ENCODE measurements around the gene ANKLE2.
"Not testable (repeated sequence)": the region's sequence is repeated elsewhere in the genome, so short reads cannot be mapped to it uniquely, and the experiment has no call there.

Gene ANKLE2

DNA sequence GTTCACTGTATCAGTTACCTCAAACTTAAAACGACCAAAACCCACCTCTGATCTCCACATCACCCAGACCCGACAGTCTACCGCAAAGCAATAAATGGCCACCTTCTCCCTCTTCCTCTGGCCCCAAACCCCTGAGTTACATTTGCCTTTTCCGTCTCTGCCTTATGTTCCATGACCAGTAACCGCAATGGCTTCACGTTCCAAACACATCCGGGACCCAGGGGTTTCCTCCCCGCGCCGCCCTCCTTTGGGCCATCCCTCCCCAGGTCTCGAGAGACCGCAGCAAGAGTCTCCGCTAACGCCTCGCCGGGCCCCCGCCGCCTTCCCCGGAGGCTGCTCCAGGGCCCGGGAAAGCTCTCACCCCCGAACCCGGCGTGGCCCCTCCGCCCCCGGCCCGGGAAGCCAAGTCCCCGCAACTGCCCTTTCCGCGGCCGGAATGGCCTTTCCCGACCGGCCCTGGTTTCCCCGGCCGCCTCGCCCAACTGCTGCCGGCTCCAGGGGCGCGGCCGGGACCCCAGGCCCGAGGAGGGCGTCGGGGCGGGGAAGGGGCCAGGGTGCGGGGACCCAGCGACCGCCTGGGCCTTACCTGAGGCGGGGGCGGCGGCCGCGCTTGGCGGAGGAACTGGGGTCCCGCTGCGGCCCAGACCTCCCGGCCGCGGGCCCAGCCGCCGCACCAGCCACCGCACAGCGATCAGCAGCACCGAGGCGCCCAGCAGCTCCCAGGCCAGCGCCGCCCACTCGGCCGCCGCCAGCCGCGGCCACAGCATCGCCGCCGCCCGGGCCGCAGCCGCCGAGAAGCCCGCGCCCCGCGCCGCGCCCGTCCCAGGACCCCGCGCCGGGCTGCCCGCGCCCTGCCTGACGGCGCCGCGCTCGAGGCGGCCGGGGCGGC is at the start of gene ANKLE2:
ANKLE2 (minus strand) TSS at position 801 of the 889 bp plus-strand sequence; CDS start at position 767, 34 bp downstream.
- Histone ChIP-seq H3K4me3 (peak within 1 kb of the TSS; percentile 91 to 100 (median 98)), H3K27ac (peak within 1 kb of the TSS; percentile 95 to 100 (median 98))

DNA sequence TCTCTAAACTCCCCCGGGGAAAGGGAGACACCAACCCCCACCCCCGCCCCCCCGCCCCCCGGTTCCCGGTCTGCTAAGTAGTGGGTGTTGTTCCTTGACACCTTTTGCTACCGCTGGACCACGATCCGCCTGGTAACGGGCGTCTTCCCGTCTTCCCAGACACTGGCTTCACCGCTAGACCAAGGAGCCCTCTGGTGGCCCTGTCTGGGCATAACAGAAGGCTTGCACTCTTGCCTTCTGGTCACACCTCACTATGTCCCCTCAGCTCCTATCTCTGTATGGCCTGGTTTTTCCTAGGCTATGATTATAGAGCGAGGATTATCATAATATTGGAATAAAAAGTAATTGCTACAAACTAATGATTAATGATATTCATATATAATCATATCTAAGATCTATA is 47.8 kb upstream of the ANKLE2 start:
- not testable (repeated sequence) for H3K27ac ChIP-seq, H3K4me3 ChIP-seq

DNA sequence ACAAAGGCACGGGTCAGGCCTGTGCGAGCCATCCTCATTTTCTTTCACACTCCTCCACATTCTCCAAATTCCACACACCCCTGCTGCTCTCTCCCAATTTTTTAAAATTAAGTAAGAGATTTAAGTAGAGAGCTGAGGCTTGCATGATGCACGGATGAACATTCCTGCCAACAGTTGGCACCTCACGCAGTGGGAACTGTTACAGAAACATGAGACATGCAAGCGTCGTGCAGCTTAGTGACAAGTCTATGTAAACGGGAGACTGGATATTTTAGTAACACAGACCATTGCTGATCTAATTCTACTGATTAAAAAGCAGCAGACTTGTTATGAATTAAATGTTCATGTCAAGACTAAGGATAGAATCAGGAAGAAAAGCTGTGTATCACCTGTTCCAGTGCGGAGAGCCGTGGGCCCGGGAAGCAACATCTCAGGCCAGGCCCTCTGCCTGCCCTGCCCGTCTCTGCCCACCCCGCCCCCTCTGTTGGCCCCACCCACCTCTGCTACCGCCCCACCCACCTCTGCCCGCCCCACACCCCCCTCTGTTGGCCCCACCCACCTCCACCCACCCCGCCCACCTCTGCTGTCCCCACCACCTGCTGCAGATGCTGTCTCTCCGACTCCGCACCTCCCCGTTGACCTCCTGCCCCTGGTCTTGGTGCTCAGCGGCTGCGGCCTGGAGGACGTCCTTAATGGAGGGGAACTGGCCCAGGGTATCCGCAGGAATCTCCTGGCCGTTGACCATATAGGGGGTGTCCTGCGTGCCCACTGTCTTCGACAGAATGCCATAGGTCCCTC is 45.9 kb upstream of the ANKLE2 start:
- no peak overlapping the region for H3K27ac ChIP-seq
- H3K4me3 ChIP-seq: no peak overlapping the region

DNA sequence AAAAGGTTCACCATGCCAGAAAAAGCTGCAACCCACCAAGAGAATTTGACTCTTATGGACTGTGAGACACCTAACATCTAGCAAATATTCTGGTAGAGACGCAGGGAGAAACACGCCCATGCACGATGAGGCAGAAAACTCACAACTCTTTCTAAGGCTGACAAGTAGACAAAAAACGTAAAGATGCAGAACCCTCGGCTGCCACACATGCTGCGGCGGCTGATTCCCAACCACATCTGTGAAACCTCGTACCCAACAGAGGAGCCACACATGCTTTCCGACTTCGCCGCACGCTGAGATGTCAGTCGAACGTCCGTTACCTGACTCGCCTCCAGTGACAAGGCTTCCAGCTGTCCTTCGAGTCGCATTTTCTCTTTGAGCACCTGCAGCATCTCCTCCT is 45.2 kb upstream of the ANKLE2 start:
- Histone ChIP-seq H3K27ac (no peak overlapping the region), H3K4me3 (no peak overlapping the region)

DNA sequence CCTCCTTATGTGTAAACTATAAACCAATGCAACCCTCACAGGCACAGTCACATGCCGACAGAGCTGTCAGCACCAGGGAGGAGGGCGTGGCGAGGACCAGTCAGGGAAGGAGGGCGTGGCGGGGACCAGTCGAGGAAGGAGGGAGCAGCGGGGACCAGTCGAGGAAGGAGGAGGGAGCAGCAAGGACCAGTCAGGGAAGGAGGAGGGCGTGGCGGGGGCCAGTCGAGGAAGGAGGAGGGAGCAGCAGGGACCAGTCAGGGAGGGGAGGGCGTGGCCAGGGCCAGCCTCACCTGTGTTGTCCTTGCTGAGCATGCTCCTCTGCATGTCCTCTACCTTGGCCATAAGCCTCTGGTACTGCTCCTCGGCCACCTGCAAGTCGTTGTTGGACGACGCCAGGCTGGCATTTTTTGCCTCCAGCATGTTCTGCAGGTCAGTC is 42.8 kb upstream of the ANKLE2 start:
- Histone ChIP-seq H3K27ac (no peak overlapping the region), H3K4me3 (no peak overlapping the region)

DNA sequence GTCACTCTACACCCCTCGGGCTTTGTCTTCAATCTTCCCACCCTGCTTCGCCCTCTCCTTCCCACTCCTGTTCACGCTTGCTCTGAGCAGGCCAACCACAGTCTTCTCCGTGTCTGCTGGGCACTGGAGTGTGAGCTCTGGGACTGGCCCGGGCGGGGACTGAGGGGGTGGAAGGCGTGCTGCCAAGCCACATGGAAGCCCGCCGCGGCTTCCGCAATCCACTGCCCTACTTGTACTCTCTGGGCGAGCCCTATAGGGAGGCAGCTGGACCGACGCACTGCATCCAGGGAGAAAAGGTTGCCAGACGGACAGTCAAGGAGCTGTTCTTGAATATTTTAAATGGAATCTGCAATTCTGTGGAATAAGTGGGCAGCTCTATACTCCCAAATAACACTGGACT is 42.3 kb upstream of the ANKLE2 start:
- no peak overlapping the region for H3K4me3 ChIP-seq
- no peak overlapping the region for H3K27ac ChIP-seq

DNA sequence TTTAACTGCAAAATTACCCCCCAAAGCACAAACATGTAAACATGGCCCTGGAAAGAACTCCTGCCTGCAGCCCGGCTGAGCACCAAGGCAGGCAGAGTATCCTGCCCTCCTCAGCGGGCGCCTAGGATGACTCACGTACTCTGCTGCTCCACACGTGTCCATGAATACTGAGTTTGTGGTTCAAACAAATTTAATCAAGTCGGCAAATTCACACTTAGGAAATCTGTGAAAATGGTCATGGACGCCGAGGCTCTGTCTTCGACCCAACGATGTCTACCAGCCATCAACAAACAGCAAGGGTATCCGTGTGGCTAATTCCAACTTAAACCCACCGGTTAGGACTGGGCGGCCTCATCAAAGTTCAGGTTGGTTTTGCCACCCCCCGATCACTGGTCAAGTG is 41.5 kb upstream of the ANKLE2 start:
- Histone ChIP-seq H3K27ac (no peak overlapping the region), H3K4me3 (no peak overlapping the region)

DNA sequence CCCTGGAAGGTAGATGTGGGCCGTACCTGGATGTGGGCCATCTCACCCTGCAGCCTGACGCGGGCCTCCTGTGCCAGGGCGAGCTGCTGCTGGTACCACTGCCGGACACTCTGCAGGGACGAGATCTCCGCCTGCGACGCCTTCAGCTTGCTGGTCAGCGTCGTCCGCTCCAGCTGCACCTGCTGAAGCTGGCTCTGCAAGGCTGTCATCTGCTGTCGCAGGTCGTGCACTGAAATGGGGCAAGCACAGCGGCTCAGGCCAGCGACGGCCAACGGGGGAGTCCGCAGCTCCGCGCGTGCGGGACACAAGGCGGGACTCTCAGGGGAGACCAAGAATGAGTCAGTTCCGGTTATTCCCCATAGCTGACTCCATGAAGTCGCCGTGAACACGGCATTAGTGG is 40.1 kb upstream of the ANKLE2 start:
- Histone ChIP-seq H3K27ac (no peak overlapping the region), H3K4me3 (no peak overlapping the region)

DNA sequence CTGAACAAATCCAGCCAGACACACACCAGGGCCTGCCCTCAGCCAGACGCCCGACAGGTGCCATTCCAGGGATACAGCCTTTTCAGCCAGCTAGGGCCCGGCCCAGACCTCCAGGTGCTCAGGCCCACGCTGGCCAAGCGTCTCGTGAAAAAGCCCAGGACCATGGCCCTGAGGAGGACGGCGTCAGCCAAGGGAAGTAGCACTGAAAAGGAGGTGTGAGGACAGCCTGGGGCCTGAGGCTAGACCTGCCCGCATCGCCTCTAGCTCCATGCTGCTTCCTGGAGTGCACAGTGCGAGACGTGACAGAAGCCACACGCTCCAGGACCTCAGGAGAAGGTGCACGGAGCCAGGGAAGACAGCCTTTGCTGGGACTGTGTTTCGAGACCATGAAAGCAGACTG is 37.2 kb upstream of the ANKLE2 start:
- Histone ChIP-seq H3K27ac (no peak overlapping the region), H3K4me3 (no peak overlapping the region)

DNA sequence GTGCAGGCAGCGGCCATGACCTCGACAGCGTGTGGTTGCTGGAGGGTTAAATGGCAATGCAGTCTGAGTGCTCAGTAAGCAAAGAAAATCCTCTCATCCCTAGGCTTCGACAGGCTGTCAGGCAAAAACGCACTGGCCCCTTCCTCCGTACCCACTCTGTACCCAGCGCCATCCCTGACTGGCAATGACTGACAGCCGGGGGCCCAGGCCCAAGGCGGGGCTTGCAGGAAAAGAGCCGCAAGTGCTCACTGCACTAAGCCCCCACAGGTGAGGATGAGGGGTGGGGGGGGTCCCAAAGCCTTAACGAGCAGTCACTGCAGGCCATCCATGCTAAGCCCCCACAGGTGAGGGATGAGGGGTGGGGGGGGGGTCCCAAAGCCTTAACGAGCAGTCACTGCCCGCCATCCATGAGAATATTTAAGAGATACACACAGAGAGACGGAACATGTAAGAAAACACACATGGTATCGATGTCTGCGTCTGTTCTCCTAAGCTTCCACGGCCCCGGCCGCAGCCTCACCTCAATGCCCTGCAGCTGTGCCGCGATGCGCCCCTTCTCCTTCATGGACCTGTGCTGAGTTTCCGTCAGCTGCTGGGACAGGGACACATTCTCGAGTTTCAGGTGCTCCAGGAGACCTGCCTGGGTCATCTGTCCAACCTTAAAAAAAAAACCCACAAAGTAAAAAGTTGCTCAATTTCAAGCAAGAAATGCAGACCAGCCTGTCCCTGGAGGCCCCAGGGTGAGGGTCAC is 36.4 kb upstream of the ANKLE2 start:
- H3K27ac ChIP-seq: no peak overlapping the region
- no peak overlapping the region for H3K4me3 ChIP-seq

DNA sequence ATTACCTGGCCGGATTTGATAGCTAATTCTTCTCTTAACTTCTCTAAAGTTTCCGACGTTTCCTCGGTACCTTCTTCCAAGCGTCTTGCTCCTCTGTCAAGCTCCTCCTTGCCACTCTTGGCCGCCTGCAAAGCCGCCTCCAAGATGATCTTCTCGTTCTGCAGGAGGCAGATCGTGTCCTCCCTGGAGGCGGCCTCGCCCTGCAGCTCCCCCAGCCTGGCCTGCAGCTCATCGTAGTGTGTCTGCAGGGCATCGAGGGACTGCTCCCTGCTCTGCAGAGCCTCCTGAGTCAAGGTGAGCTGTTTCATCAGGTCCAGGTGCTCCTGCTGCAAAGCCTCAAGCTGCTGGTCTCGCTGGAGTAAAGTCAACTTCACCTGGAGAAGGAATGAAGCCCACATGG is 34.2 kb upstream of the ANKLE2 start:
- Histone ChIP-seq H3K4me3 (no peak overlapping the region), H3K27ac (no peak overlapping the region)

DNA sequence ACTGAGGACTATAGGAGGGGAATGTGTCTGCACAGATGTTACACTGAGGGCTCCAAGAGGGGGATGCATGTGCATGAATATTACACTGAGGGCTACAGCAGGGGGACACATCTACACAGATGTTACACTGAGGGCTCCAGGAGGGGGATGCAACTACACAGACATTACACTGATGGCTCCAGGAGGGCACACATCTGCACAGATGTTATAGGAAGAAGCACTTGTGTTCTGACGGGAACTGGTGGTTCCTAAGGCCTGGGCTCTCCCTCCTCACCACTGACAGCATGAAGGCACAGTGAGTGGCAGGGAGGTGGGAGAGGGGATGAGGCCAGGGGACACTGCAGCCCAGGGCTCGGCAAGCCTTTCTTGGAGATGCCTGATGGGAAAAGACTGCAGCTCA is 30.3 kb upstream of the ANKLE2 start:
- H3K4me3 ChIP-seq, H3K27ac ChIP-seq: not testable (repeated sequence)

DNA sequence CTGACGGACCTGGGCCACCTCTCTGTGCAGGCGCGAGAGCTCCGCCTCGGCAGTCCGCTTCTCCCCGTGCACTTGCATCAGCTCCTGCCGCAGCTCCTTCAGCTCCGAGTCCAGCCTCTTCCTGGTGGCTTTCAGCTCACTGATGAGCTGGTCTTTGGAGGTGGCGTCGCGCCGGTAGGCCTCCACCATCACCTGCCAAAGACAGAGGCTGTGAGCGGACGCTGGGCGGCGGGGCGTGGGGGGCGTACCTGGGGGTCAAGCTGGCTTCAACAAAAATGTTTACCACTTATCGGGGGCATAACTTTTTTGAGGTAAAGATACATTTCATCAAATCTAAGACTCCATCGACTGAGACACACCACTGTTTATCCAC is 27.5 kb upstream of the ANKLE2 start:
- Histone ChIP-seq H3K27ac (no peak overlapping the region), H3K4me3 (no peak overlapping the region)

DNA sequence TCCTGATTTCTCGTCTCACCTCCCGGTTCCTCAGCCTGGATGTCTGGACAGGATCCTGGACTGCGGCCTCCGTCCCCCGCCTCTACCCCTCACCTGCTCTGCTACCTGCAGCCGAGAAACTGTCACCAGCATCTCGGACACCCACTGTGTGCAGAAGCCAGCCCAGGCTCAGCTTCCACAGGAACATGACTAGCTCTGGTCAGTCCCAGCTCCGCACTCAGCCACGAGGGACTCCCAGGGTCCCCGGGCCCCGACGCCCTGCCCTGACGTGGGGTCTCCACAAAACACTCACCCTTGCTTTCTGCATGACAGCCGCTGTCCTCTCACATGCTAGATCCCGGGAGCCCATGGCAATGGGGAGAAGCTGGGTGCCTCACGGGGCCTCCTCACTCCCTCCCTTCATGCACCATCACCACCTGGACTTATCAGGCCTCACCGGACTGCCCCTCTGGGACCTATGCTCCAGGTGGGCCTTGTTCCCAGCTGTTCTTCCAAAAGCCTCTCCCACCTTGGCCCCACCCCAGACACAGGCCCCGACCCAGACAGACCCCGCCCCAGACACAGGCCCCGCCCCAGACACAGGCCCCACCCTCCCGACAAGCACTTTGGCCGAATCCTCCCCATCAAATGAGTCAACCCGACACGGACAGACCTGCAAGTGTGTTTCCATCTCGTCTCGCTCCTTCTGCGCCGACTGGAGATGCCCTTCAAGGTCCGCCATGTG is 26.9 kb upstream of the ANKLE2 start:
- Histone ChIP-seq H3K4me3 (no peak overlapping the region), H3K27ac (no peak overlapping the region)

DNA sequence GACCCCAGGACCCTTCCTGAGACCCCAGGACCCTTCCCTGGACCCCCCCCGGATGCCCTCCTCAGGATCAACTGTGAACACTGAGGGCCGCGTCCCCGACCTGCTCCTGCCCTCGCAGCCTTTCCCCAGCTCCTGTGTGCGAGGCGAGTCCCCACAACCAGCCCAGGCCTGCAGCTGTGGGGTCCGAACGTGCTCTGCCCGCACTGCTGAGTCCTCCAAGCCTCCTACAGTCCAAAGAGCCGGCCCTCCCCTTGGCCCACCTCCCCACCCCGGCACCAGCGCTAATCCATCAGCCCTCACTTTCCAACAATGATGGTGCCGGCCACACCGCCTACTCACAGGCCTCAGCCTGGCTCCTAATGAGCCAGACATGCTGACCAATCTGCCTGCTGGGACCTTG is 26.2 kb upstream of the ANKLE2 start:
- H3K4me3 ChIP-seq: no peak overlapping the region
- H3K27ac ChIP-seq: no peak overlapping the region

DNA sequence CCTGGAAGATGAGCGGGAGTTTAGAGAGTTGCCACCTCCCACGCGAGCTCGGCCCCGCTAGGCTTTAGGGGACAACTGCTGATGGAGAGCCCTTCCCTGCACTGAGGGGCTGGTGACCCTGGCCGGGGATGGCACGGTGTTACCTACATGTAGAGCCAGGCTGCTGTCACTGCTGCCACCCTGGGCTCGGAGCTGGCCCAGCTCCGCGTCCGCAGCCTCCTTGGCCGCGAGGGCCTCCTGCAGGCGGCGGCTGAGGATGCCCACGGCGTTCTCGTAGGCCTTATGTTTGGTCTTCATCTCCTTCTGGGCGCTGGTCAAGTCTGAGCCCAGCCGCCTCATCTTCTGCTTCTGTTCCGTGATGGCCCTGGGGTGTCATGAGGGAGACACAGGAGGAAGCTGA is 24.6 kb upstream of the ANKLE2 start:
- no peak overlapping the region for H3K27ac ChIP-seq
- H3K4me3 ChIP-seq: no peak overlapping the region

DNA sequence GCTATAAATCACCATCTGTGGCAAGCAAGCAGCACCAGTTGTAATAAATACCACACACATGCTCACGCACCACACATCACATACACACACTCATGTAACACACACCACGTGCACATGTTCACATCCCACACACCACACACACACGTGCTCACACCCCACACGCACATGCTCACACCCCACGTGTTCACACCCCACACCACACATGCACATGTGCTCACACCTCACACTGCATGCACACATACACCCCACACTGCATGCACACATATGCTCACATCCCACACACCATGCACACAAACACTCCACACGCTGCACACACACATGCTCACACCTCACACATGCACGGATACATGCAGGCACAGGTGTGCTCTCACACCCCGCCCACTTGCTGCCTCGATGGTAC is 22.9 kb upstream of the ANKLE2 start:
- Histone ChIP-seq H3K27ac (no peak overlapping the region), H3K4me3 (no peak overlapping the region)

DNA sequence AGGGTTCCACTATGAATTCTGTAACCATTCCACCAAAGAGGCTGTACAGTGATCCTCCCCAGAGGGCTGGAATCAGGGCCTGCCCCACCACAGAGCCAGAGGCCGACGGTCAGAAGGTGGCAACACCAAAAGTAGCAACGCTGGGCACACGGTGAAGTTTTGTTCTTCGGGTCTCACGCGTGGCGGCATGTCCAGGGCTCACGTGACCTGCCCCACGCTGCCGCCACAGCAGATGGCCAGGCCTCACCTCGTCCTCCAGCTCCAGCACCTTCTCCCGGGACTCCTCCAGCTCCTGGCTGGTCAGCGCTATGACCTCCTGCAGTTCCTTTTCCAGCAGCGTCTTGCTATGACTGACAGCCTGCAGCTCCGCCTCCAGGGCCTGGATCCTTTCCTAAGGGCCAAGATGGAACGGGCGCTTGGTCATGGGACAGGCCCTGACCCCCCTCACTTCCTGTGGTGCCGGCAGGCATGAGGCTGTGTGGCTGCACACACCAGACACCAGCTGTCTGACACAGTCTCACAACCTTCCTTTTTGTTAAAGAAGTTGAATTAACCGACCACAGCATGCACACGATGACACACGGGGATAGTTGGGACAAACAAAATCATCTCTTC is 22.4 kb upstream of the ANKLE2 start:
- H3K27ac ChIP-seq: peak overlapping the region in 2 of 21 experiments; percentile 27 to 41
- H3K4me3 ChIP-seq: no peak overlapping the region

DNA sequence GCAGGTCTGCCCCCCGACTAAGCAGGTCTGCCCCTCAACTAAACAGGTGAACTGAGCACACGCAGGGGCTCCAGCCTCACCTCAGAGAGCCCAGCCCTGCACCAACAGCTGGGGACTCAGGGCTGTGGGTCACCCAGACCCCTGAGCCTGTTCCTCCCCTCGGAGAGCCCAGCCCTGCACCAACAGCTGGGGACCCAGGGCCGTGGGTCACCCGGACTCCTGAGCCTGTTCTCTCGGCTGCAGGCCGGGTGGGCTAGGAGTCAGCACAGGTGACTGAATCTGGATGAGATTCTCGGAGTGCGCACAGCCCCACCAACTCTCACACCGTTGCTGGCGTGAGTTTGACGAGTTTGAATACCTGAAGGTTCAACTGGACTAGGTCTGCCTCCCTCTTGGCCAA is 20.3 kb upstream of the ANKLE2 start:
- Histone ChIP-seq H3K27ac (no peak overlapping the region), H3K4me3 (no peak overlapping the region)
